ENCODE results near the gene ST6GALNAC1.

- TF ChIP-seq CTCF (conservative IDR thresholded peaks at IDR 0.05; ENCODE audit: low read depth, low read length): no peak
- no peak for TF ChIP-seq EZH2 (IDR thresholded peaks at IDR 0.05; ENCODE audit: borderline replicate concordance, low read depth, low read length, poor library complexity, severe bottlenecking)
These were observed 43.7 kb downstream of the ST6GALNAC1 start for GRCh38 chr17:76599694-76600460.

Data from A673 (cell line).